Dermis blood vessel endothelial cell (primary cell): ENCODE data around the gene HAS3. TPM values are rescaled to one million over a fixed set of nuclear protein-coding genes. Genes with fewer than 3 reads are reported as not detected.
A peak's percentile ranks its signal among the peaks of the same experiment; 100 is the strongest.
"Not testable (repeated sequence)": the region's sequence is repeated elsewhere in the genome, so short reads cannot be mapped to it uniquely, and the experiment has no call there.

Experiments used
- DNase-seq: peaks from one replicate; pipeline ENCODE4 v3.0.0; 2010
- total RNA-seq: library from RNA; depleted of rRNA; stranded (reverse); fragments of >200 nt; gene quantifications from 2 replicates; pipeline ENCODE4 v1.2.3, GENCODE V29; 2014

Gene HAS3
- total RNA-seq, 1 donor from 2014 or later = 3.6 TPM

DNA sequence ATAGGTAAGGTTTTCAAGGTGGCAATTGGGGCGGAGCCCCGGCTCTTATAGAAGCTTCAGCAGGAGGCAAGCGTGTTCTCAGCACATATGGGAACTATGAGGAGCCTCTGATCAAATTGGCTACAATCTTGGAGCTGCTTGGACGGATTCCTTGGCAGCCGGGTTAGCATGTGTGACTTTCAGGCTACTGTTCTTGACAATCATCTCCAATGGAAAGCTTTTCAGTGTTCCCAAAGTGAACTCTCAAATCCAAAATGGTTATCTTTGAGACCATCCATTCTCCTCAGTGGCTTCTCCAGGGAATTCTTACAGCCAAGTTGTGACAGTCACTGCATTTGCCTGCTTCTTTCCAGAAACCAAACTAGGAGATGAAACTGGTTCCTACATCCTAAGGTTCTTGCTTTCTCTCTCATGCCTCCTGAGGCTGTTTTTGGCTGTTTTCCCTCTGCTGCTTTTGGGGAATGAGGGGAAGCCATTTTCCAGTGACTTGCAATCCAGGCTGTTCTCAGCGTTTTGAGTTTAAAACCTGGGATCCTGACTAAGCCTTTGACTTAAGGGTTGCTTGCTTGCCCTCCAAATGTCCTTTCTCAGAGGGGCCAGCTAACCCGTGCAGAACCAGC lies 10.9 kb downstream of the HAS3 start:
- DNase-seq = no peak

GRCh38 chr16:69116906-69117305 lies 11.5 kb downstream of the HAS3 start:
- DNase-seq = peak; percentile 47

DNA sequence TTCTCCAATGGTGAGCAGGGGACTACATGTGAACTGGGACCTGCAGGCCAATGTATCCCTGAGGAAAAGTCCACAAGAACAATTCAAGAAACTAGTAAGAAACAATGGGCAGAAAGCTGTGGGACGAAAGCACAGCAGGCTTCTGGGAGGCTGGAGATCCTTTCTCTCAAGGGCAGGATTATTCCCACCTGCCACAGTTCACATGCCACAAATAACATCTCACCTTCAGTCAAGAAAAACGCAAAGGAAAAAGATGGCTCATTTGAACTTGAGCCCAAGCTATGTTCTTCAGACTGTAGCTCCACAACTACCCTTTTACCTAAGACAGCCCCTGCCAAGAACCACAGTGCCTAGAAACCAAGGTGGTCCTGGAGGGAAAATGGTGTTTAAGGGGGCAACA lies 13.0 kb downstream of the HAS3 start:
- no peak for DNase-seq

DNA sequence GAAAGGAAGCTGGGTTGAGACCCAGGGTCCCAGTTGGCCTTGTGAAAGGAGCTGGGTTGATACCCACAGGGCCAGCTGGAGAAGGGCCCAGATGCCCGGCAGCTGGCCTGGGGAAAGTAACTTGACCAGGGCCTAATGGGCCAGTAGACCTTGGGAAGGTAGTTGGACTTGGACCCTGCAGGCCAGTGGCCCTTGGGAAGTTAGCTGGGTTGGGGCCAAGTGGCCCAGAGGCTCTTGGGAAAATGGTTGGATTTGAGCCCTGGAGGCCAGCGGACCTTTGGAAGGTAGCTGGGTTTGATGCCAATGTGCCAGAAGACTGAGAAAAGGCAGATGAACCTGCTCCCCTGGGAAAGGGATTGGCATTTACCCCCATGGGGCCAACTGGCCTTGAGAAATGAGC lies 13.5 kb downstream of the HAS3 start:
- no peak for DNase-seq

DNA sequence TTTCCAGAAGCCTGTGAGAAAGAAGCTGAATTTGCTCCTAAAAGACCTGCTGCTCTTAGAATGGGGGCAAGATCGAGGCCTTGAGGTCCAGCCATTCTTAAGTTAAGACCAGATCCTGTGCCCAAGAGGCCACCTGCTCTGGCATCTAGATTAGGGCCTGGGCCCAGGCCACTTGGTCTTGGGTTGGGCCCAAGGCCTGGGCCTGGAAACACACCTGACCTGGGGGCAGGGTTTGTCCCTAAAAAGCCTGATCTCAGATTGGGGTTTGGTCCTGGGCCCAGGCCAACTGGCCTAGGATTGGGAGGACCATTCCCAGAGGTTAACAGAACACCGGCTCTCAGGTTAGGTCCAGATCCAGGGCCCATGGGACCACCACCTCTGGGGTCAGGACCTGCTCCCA lies 14.1 kb downstream of the HAS3 start:
- no peak for DNase-seq

GRCh38 chr16:69120096-69120664 lies 14.7 kb downstream of the HAS3 start:
- DNase-seq = no peak

DNA sequence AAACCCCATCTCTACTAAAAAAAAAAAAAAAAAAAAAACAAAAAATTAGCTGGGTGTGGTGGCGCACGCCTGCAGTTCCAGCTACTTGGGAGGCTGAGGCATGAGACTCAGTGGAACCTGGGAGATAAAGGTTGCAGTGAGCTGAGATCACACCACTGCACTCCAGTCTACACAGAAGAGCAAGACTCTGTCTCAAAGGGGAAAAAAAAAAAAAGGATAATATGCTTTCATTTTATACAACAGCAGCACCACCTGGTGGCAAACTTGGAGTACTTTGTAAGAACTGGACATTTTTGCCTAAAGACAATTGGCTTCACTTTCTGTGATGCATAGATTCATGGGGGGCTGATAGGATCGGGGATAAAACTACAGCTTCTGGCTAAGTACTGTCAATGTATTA lies 18.5 kb downstream of the HAS3 start:
- peak; percentile 83 for DNase-seq

DNA sequence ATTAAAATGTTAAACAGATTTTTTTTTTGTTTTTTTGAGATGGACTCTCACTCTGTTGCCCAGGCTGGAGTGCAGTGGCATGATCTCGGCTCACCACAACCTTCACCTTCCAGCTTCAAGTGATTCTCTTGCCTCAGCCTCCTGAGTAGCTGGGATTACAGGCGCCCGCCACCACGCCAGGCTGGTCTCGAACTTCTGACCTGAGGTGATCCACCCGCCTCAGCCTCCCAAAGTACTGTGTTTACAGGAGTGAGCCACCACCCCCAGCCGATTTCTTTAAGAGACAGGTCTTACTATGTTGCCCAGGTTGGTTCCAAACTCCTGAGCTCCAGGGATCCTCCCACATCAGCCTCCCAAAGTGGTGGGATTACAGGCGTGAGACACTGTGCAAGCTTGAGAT lies 19.0 kb downstream of the HAS3 start:
- not testable (repeated sequence) for DNase-seq

DNA sequence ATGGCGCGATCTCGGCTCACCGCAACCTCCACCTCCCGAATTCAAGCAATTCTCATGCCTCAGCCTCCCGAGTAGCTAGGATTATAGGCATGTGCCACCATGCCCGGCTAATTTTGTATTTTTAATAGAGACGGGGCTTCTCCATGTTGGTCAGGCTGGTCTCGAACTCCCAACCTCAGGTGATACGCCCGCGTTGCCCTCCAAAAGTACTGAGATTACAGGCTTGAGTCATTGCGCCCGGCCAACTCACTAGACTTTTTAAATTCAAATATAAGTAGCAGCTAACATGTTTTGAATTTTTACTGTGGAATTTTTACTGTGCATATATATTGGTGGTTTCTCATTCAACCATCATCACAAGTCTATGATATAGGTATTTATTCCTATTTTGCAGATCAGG lies 19.5 kb downstream of the HAS3 start:
- DNase-seq = not testable (repeated sequence)

DNA sequence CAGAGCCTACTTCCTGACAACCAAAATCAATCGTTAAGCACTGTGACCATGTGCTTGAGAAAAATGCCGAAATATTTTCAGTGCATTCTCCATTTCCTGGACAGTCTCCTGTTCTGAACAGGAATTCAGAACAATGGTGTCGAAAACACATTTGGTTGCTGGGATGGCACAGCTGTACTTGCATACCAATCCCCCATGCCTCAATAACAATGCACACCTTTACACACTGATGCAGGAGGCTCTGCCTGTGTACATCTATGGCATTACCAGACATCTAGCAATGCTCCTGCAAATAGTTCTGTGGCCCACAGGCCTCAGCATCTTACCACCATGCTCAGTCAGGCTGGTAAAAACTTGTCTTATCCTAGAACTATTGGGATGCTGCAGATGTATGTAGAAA lies 20.8 kb downstream of the HAS3 start:
- DNase-seq = peak; percentile 58

DNA sequence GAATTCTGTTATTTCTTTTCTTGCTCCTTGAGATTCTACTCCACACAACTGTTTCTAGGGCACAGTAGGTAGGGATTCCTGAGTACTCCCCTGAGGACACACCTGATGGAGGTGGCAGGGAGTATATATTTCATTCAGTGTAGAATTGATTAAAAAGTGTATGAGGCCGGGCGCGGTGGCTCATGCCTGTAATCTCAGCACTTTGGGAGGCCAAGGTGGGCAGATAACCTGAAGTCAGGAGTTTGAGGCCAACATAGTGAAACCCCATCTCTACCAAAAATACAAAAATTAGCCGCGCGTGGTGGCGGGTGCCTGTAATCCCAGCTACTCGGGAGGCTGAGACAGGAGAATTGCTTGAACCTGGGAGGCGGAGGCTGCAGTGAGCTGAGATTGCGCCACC lies 21.3 kb downstream of the HAS3 start:
- not testable (repeated sequence) for DNase-seq

DNA sequence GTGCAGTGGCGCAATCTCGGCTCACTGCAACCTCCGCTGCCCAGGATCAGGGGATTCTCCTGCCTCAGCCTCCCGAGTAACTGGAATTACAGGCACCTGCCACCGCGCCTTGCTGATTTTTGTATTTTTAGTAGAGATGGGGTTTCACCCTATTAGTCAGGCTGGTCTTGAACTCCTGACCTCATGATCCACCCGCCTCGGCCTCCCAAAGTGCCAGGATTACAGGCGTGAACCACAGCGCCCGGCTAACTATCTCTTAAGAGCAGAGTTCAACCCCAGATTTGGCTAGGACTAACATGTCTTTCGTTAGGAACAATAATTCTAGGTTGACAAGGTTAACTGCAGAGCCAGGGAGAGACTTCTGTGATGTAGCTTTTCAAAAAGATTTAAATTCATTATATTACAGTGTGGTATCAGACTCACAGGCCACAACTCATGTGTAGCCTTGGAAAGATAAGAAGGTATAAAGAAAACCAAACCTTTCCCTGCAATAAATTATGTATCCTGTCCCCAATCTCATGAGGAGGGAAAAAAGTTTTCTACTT lies 22.6 kb downstream of the HAS3 start:
- DNase-seq = no peak

GRCh38 chr16:69130461-69130860 lies 25.0 kb downstream of the HAS3 start:
- DNase-seq = no peak

DNA sequence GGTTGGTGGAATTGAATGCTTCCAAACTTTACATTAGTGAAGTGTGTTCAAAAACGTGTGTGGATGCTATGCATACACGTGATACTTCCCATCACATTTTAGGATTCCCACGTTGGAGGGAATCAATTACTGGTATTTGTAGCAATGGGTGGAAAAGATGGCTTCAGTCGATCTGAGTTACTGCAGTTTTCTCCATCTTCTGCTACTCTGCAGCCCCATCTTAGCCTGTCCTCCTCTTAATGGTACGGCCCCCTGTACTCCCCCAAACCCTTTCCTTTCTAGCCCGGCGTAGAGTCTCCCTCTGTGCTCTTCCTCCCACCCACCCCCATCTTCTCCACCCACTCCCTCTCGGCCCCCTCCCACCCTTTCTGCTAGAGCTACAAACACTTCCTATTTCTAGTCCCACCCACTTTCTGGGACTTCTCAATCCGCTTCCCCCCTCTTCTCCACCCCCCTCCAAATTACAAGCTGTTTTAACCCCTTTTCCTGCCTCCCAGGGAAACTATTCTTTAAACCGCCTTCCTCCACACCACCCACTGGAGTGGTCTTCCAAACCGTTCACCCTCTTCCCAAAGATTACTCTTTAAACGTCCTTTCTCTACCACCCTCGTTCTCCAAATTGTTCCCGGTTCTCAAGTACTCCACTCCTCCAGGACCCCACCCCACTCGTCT lies 25.9 kb downstream of the HAS3 start:
- peak; percentile 60 for DNase-seq

GRCh38 chr16:69131839-69132423 lies 26.5 kb downstream of the HAS3 start:
- DNase-seq = peak; percentile 79

DNA sequence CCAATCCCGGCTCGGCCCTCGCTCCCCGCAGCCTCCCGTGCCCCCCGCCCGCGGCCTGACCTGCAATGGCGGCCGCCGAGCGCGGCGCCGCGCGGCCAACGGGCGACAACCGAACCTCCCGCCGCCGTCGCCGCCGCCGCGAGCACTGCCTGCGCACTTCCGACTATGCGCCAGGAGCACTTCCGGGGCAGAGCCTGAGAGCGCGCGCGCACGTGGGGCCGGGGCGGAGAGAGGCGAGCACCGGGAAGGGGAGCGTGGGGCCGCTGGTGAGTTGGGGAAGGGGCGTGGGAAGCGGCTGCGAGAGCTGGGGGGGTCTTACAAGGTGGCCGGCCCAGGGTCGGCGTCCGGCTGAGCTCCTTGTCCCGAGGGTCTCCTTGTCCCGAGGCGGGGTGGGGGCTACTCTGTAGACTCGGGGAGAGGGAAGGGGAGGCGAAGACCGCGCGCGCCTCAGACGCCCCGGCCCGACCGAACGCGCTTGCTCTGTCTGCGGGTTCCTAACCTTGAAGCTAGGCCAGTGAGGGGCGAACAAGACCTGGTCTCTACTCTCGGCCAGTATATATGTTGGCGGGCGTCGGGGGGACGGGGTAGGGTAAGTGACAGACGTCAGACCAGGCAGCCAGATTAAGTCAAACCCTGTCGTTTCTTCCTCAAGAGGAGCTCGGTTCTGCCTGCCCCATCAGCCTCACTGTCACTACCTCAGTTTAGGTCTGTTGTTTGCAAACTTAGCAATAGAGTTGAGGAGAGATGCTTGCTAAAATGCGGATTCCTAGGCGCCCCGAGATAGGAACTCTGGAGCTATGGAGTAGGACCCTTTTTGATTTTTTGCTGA lies 27.2 kb downstream of the HAS3 start, which contains the start of the genes CHTF8 and UTP4:
TSS of gene CHTF8 (minus strand) at position 165 of the 829 bp plus-strand sequence. CDS start 11,130 bp downstream, outside the sequence.
TSS of gene UTP4 (plus strand) at position 226 of the 829 bp plus-strand sequence. CDS start 811 bp downstream, outside the sequence.
- DNase-seq = peak; percentile 90

- DNase-seq = no peak
These were observed 28.0 kb downstream of the HAS3 start for GRCh38 chr16:69133373-69133954.

DNA sequence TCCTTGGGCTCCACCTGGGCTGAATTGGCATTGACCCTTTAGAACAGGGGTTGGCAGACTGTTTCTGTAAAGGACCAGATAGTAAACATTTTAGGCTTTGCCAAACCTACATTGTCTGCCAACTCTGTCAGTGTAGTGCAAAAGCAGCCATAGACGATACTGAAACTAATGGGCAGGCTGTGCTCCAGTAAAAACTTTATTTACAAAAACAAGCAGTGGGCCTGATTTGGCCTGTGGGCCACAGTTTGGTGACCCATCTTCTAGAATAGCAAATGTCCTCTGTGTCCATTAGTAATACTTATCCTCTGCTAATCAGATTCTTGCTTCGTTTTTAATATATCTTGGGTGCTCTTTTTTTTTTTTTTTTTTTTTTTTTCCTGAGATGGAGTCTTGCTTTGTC lies 33.2 kb downstream of the HAS3 start:
- no peak for DNase-seq

GRCh38 chr16:69139464-69139863 lies 34.0 kb downstream of the HAS3 start:
- DNase-seq = not testable (repeated sequence)

DNA sequence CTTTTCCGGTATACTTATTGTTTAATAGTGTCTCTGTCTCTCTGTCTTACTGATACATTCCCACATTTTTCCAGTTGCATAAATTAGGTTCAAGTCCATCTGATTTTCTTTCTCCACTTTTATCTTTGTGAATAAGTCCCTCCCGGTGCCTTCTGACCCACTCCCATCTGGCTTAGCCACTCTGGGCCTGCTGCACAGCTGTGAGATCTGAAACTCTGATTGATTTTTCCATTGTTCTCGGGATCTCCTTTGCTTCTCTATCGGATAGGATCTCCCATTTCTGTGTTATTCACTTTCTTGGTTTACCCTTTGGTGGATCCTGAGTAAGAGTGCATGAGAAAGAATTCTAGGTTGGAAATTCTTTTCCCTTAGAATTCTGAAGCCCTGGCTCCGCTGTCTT lies 35.6 kb downstream of the HAS3 start:
- DNase-seq = no peak

GRCh38 chr16:69141936-69142335 lies 36.5 kb downstream of the HAS3 start:
- DNase-seq = no peak

- DNase-seq = peak; percentile 28
These were observed 37.7 kb downstream of the HAS3 start for GRCh38 chr16:69143116-69143515.
